Glutamatergic neuron (in vitro differentiated cells): ENCODE measurements around the gene TSPYL1. TPM values are rescaled to one million over a fixed set of nuclear protein-coding genes. Genes with fewer than 3 reads are reported as not detected.

Experiments
- DNase-seq: peaks from one replicate; pipeline ENCODE4 v3.0.0; 2022
- H3K27ac Mint-ChIP-seq: one replicate; pipeline ENCODE4 v1.8.0; 2020; ENCODE audit warnings: mild to moderate bottlenecking, mixed read lengths, inconsistent platforms; ENCODE audit not compliant: unreplicated experiment
- H3K27me3 Mint-ChIP-seq: one replicate; pipeline ENCODE4 v1.8.0; 2020; ENCODE audit warnings: mild to moderate bottlenecking, moderate library complexity, mixed read lengths, inconsistent platforms; ENCODE audit not compliant: unreplicated experiment
- H3K36me3 Mint-ChIP-seq: one replicate; pipeline ENCODE4 v1.8.0; 2020; ENCODE audit warnings: mild to moderate bottlenecking, mixed read lengths, inconsistent platforms; ENCODE audit not compliant: unreplicated experiment
- H3K4me1 Mint-ChIP-seq: one replicate; pipeline ENCODE4 v1.8.0; 2020; ENCODE audit warnings: mild to moderate bottlenecking, low read depth, mixed read lengths, inconsistent platforms; ENCODE audit not compliant: unreplicated experiment
- H3K4me3 Mint-ChIP-seq: one replicate; pipeline ENCODE4 v1.8.0; 2020; ENCODE audit warnings: mild to moderate bottlenecking, mixed read lengths, inconsistent platforms; ENCODE audit not compliant: unreplicated experiment
- H3K9me3 Mint-ChIP-seq: one replicate; pipeline ENCODE4 v1.8.0; 2020; ENCODE audit warnings: mild to moderate bottlenecking, moderate library complexity, mixed read lengths, inconsistent platforms; ENCODE audit not compliant: unreplicated experiment
- CTCF ChIP-seq: fragments of 200-600 bp; sonication (generic); IDR thresholded peaks from one replicate; pipeline ENCODE4 v1.5.0; 2021; ENCODE audit not compliant: partially characterized antibody, unreplicated experiment
- total RNA-seq: library from RNA; stranded (reverse); fragmentation: NEBNext Ultra II Directional; extraction: Animal tissue kit (Norgen Biotek cat#: 25700); gene quantifications from one replicate; pipeline ENCODE4 v1.2.1, GENCODE V29; 2021; ENCODE audit not compliant: unreplicated experiment

Gene TSPYL1
- total RNA-seq, 1 donor from 2014 or later = 63.3 TPM

GRCh38 chr6:116314878-116315277 lies 35.1 kb upstream of the TSPYL1 start:
- Mint-ChIP-seq H3K9me3 (no peaks in the 10 kb centered on the region), H3K27me3 (no peaks in the 10 kb centered on the region), H3K4me1 (no peaks in the 10 kb centered on the region), H3K27ac (no peak overlapping the region), H3K4me3 (no peak overlapping the region), H3K36me3 (no peaks in the 10 kb centered on the region)
- no peak for DNase-seq
- no peak for TF ChIP-seq CTCF

- Mint-ChIP-seq H3K27ac (no peak overlapping the region), H3K4me1 (no peaks in the 10 kb centered on the region), H3K4me3 (no peak overlapping the region), H3K9me3 (no peaks in the 10 kb centered on the region), H3K36me3 (no peaks in the 10 kb centered on the region), H3K27me3 (no peaks in the 10 kb centered on the region)
- no peak for DNase-seq
- TF ChIP-seq CTCF = no peak
Observed at GRCh38 chr6:116314218-116314617, 34.5 kb upstream of the TSPYL1 start.

- Mint-ChIP-seq H3K27ac (no peak overlapping the region), H3K36me3 (no peaks in the 10 kb centered on the region), H3K27me3 (no peaks in the 10 kb centered on the region), H3K9me3 (no peaks in the 10 kb centered on the region), H3K4me3 (no peak overlapping the region), H3K4me1 (no peaks in the 10 kb centered on the region)
- no peak for DNase-seq
- no peak for TF ChIP-seq CTCF
Observed at GRCh38 chr6:116313101-116313776, 33.5 kb upstream of the TSPYL1 start.

GRCh38 chr6:116309657-116310056 lies 29.9 kb upstream of the TSPYL1 start:
- Mint-ChIP-seq H3K4me3 (no peak overlapping the region), H3K27ac (no peak overlapping the region), H3K9me3 (no peaks in the 10 kb centered on the region), H3K4me1 (no peaks in the 10 kb centered on the region), H3K36me3 (no peaks in the 10 kb centered on the region), H3K27me3 (no peaks in the 10 kb centered on the region)
- no peak for DNase-seq
- no peak for TF ChIP-seq CTCF

- no peaks in the 10 kb centered on the region for H3K36me3 Mint-ChIP-seq
- H3K27ac Mint-ChIP-seq = no peak overlapping the region
- H3K9me3 Mint-ChIP-seq = no peaks in the 10 kb centered on the region
- H3K27me3 Mint-ChIP-seq = no peaks in the 10 kb centered on the region
- TF ChIP-seq CTCF = no peak
- no peak overlapping the region for H3K4me3 Mint-ChIP-seq
- H3K4me1 Mint-ChIP-seq = no peaks in the 10 kb centered on the region
- no peak for DNase-seq
Observed at GRCh38 chr6:116309001-116309400, 29.3 kb upstream of the TSPYL1 start.
